Globus pallidus (tissue), 1 donor: ENCODE results near the gene PDGFC.
A peak's percentile ranks its signal among the peaks of the same experiment; 100 is the strongest.

ENCODE experiments used
- DNase-seq: peaks from one replicate; pipeline ENCODE4 v3.0.0-alpha.2; 2015; ENCODE audit warnings: low spot score

The PDGFC gene

DNA sequence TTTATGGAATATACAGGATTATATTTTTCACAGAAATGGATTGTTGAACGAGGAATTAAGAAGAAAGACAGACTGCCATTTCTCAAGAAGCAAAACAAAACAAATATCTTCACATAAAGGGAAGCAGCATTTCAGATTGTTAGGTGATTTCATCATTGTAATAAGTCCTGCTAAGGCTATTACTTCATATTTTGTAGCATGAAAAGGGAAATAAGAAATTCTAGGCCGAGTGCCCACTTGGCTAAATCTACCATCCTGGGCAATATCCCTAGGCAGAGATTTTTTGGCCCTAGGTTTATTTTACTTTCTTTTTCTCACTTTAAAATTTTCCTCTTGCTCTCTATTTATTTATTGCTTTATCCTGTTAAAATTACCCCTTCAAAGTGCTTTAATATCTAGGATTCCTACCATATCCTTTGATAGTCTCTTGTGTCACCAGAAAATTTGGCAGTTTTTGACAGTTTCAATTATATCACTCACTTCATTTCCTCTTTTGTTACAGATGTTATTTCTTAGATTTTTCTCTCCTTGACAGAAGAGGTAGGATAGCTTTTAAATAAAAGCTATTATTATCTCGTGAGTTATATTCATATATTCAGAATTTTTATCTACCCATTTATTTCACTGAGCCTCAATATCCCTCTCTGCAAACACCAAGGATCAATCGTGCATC is 142.3 kb downstream of the PDGFC start:
- DNase-seq, result peak; percentile 19

DNA sequence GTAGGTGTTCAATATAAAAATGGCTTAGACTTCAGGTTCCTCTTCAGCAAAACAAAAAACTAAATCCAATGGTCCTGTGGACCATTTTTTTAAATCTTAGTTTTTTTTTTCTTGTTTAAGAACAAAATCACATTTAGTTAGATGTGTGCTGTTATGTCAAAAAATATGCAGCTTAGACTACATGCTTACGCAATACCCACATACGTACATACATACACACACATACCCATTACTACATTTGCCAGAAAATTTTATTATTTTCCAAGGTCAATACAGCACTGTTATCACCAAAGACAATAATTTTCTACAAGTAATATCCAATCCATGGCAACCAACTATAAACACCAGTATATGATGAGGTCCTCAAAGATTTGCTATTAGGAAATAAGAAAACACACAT is 144.1 kb downstream of the PDGFC start:
- DNase-seq, result no peak

DNA sequence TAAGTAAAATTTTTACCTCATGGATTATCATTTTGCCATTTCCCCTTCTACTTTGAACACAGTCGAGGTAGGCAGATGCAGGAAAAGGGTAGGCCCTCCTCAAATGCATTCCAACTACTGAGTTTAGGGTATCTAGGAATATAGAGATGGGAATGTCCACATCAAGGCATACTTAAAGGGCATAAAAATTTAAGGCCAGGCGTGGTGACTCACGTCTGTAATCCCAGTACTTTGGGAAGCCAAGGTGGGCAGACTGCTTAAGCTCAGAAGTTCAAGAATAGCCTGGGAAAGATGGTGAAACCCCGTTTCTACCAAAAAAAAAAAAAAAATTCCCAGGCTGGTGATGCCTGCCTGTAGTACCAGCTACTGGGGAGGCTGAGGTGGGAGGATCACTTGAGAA is 146.5 kb downstream of the PDGFC start:
- DNase-seq, result no peak

DNA sequence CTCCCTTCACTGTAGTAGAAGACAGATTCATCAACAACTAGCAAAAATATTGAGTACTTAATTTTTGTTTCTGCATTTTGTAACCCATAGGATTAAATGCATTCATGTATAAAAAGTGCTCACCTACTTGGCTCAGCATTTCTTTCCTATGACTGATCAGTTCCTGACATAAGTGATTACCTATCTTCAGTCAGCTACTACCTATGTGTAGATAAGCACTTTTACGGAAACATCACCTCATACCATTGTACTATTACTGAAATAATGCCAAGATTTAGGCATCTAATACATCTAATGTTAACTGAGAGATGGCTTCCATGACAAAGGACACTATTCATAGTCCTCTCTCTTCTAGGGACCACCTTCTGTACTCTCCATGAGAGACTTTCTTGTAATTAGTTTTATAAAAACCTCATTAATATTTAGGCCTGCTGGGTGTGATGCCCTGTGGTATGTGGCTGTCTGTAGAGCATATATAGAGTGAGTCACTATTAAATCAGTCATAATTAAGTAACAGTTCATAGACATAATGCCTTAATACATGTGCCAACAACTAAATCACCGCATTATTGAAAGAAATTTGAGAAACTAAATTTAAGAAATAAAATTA is 147.0 kb downstream of the PDGFC start:
- no peak for DNase-seq

DNA sequence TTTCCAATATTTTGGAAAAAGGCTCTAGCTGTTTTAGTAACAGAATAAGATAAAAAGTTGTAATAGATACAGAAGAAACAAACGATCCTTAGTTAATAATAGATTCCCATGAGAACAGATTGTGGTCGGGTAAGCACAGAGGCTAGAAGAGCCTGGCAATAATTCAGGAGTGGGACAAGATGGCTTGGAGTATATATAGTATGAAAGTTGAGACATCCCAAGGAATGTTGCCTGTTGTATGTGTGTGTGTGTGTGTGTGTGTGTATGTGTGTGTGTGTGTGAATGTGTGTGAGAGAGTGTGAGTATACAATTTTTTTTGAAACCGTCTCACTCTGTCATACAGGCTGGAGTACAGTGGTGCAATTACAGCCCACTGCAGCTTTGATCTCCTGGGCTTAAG is 150.7 kb downstream of the PDGFC start:
- DNase-seq, result no peak

DNA sequence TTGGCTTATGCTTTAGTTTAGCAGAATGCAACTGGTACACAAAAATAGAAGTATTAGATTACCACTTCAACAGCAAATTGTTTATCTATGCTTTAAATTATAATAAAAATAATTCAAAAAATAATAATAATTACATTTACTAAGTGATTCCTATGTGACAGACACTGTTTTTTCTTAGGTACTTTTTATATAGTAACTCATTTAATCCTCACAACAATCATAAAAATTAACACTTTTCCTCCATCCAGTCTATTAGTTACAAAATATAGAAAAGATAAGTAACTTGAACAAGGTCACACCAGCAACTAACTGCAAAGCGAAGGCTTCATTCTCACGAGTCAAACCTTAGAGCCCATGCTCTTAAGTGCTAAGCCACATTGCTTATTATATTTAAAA is 155.2 kb downstream of the PDGFC start:
- DNase-seq, result no peak

DNA sequence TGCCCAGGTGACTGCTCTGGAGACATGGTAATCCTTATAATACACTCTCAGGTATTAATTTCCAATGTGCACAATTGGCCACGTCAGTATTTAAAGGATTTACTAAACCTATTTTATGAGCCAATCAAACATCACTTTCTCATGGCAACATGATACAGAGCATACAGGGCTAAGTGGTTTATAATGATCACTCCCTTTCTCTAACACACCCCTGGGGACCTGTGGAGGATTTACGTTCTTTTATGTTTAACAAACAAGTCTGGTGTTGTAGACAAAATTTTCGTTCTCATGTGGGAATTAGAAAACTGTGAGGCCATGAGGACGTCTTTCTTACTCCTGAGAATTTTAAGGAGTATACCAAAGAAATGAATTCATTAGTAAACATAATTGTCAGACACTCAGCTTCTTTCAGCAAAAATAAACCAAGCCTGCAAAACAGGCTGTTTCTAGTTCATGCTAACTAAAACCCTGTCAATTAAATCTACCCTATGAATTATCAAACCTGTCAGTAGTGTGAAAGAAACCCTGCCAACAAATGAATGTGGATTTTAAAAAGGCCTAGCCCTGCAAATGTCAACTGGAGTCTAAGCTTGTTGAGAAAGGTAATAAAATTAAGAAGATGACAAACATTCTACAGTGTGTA is 155.8 kb downstream of the PDGFC start:
- DNase-seq, result no peak

DNA sequence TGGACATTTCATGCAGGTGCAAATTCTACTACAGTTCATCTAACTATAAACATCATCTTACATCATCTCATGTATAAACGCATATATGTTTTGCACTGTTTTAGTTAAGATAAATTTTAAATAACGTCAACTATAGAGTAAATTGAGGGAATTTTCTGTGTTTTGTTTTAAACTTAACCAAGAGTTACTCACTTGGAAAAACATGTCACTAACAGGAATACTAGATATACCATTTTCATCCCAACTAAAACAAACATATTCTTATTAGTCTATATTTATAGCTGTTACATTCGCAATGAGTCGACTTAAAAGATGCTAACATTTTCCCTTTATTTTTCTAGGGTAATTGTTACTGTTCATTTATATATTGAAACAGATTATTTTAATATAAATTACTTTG is 159.6 kb downstream of the PDGFC start:
- DNase-seq, result no peak

DNA sequence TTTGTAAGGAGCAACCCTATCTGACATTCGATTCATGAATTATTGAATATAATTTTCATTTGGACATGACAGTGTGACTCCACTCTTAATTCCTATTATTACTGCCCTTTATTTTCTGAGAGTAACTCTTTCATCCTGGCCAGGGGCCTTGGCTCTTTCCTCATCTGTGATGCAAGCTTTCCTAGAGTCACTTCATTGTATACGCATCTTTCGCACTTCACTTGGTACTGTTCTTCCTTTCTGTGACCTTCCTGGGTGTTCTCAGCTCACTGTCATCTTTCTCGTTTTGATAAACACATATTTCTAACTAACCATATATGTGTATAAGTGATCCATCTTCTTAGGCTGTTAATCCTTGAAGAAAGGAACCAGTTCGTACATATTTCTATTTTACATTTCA is 160.3 kb downstream of the PDGFC start:
- DNase-seq, result no peak

DNA sequence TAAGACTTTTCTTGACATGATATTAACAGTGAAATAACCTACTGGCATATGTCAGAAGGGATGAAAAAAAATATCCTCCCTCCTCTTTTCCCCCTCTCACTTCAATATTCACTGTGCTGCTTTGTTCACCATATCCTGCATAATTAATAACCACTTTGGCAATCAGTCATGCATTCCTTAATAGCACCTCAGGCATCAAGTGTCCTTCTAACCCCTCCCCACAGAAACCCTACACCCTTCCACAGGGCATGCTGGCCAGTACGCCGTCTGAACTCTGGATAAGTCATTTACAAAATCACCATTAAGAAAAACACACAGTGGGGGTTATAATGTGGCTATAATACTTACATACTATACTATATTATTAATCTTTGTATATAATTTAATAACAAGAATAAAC is 165.9 kb downstream of the PDGFC start:
- no peak for DNase-seq

DNA sequence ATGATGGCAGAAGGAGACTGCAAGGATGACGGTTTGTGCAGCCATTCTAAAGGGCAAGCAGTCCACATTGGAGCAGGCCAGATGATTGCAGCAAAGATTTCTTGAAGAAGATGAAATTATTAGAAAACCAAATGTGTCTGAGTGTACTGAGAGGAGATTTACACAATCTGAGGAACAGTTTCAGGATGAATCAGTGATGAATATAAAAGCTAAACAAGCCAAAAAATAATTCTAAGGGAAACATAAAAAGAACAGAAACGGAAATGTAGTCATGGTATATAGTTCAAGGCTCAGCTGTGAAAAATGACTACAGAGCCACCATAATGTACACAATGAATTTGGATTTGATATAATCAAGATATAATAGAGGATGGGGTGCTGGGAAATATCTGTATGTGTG is 168.5 kb downstream of the PDGFC start:
- DNase-seq, result no peak

DNA sequence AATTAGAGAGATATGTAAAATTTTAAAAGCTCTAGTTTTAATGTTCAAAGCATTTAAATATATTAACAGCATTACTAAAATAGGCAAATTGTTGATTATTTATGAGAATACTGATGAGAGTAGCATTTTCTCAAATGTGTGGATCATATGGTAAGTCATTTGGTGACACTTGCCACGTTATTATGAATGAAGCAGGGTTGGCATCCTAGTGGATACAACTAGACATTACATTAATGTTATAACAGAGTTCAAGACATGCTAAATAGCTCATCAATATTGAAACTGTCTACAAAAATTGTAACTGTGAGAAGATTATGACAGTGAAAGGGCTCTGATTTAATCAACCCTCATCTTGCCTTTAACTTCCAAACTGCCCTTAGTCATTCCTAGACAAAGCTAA is 171.1 kb downstream of the PDGFC start:
- DNase-seq, result no peak

DNA sequence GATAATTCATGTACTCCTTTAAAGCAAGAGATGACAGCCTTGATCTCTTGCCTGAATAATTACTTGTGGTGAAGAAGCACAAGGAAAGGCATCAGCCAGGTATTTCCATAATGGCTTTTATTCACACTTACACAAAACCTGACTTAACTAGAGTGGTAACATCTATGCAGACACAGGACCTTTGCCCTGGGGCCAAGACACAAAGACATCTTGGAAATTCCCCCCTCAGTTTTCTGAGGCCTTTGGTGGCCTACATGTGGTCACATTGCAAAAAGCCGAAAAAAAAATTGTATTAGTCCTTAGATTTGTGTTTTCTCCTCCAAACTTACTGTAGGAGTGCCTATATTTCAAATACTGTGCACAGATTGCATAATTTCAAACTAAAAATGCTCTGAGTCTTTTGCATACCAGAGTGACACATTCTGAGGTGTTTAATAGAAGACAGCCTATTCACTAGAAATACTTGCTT is 172.4 kb downstream of the PDGFC start:
- DNase-seq, result no peak

DNA sequence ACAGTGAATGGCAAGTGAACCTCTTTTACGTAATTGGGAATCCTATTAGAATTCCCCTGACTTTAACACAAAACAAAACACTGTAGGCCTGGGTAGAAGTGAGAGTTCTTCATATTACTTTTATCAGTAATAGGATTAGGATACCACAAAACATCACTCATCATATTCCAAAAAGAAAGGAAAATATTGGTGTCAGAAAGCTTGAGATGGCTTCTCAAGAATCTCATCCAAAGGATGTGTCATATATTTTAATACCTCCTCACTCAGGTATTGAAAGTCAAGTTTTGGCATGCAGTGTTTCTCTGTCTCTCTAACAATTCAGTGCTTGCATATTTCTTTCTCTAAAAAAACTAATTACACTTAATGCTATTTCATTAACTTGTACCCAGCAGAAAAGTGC is 173.2 kb downstream of the PDGFC start:
- DNase-seq, result no peak

DNA sequence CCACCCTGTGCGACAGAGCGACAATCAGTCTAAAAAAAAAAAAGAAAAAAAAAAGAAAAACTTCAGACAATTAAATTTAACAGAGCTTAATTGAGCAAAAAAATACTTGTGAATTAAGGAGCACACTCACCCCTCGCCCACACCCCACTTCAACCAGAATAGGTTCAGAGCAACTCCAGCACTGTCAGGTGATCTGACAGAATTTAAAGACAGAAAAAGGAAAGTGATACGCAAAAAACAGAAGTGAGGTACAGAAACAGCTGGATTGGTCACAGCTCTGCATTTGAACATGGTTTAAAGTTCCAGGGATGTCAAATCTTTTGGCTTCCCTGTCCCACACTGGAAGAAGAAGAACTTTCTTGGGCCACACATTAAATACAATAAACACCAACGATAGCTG is 174.4 kb downstream of the PDGFC start:
- DNase-seq, result no peak

DNA sequence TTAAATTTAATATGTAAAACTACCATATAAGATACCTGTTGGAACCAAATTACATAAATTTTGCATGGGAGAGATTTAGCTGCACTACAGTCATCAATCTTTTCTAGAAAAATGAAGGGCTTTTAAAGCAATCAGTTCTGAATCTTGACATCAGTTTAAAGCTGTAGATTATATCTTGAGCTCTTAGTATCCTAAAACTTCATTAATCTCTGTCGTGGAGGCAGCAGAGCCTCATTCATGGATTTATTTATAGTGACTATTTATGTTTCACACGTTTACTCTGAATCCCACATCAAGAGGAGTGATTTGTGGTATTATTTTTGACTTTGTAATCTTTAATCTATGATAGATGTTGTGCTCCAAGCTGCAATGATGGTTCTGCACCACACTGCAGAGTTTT is 175.9 kb downstream of the PDGFC start:
- DNase-seq, result no peak

DNA sequence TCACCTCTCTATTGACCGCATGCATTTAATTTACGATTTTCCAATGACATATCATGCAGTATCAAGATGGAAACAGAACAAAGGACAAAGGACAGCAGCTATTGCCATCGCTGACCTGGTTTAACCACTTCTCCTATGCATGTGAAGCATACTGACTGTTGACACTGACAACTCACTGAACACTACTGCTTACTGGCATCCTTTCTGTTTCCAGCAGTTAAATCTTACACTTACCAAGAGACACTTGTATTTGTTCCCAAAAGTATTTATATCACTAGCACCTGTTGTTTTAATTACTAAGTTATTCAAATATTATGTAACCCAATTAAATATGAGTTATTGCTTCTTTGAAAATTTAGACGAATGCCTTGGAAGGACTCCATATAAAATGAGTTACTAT is 176.7 kb downstream of the PDGFC start:
- no peak for DNase-seq

DNA sequence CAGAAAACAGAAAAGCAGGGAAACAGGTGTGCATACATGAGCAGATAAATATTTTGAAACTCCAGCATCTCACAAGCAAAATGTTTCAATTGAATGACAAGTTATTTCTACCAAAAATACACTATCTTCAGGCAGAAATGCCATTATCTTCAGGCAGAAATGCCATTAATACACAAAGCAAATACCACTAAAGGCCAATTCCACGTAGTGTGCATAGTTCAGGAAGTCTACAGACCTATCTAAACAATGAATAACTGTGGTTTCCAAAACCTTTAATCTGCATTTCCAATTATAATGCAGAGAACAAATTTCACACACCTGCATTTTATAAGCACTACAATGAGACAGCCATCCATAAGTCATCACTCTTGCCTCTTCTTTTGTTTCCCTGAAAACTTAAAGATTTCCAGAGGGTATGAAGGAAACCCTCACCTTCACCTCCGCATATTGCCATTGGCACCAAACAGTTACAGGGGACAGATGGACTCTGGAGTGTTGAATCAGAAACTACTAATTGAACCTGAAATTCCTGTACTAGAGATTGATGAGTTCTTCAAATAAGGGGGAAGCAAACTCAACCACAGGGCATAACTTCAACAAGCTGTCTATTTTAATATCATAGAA is 179.0 kb downstream of the PDGFC start:
- DNase-seq, result no peak

DNA sequence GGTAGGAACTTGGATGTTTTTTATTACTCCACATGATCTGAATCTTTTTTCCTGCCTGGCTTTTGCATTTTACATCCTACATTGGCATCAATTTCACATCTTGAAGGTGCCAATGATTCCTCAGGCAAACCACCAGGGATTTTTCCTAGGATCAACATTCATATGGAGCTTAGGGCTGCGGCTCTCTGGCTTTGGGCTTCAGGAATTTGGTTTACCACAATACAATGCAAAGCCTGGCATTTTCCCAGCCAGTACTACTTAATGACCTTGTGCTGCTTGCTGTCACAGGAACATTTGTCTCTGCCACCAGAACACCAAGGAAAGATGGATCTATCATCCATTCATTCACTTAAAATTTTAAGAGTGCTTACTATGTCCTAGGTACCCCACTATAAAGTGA is 180.7 kb downstream of the PDGFC start:
- DNase-seq, result no peak

DNA sequence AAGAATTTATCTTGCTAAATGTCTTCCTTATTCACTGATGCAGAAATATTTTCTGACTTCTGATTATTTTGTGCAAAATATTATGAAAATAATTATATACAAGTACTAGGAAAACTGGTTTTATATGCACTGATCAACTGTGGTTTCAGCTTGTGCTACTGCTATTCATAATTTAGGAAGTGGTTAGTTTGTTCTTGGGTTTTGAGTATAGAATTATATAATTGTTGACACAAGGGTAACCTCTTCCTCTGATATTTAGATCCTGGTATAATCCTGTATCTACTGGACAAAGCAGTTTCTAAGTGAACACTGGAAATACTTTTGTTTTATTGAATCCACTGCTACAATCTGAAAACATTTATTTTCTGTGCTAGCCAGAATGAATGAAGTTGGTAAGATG is 182.8 kb downstream of the PDGFC start:
- DNase-seq, result no peak

DNA sequence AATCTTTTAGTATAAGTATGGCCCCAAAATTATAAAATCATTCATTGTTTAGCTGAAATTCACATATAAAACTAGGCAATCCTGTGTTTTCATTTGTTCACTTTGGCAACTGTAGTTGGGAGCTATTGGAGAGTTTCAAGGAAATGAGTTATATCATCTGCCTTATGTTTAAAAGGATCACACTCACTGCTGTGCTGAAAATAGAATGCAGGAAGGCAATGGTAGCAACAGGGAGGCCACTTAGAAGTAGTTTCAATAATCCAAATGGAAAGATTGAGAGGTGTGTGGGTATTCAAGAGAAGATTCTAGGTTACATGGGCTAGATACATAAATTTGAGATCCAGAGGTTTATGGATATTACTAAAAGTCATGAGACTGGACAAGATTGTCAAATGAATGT is 184.9 kb downstream of the PDGFC start:
- DNase-seq, result no peak

DNA sequence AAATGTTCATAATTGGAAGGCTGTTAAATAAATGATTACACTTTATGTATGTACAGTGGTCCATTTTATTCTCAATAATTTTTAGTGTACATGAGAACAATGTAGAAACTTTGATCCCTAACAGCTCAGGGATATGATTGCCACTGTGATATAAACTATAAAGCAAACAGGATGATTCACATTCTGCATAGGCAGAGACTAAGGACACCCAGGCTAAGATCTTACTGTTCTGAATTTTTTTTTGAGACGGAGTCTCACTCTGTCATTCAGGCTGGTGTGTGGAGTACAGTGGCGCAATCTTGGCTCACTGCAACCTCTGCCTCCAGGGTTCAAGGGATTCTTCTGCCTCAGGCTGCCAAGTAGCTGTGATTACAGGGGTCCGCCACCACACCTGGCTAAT is 186.6 kb downstream of the PDGFC start:
- DNase-seq, result no peak

DNA sequence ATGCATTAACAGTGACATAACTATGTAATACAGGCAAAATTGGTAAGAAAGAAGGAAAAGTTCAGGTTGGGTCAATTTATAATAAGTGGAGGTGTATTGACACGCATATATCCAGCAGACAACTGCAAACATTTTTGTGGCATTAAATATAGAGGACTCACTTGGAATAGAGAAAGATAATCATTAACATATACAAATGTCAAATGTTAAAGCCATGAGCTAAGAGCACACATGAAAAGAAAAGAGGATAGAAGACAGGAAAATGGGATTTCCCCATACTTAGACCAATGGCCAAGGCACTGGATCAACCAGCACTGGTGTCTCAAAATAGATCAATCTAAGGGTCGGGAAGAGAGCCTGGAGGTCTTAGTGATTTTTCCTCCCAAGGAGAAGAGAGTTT is 187.6 kb downstream of the PDGFC start:
- no peak for DNase-seq
